ENCODE results near the gene TMEM108.

DNA sequence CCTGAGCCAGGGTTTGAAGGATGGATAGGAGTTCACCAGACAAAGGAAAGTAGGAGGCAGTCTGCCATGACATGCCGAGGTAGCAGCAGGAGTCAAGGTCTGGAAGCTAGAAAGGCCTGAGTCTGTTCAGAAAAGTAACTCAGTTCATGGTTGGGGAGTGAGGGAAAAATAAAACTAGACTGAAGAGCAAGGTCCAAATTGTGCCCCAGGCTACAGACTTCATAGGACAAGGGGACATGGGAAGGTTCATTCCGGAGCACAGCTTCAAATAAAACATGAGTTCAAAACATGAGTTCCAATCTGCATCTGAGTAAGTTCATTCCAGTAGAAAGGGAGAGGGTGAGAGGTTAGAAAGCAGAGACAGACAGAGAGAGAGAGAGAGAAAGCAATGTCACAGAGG, 401.4 kb downstream of the TMEM108 start:
- no peak for TF ChIP-seq SMC3 (IDR thresholded peaks at IDR 0.05; ENCODE audit: low read depth, low read length)
- TF ChIP-seq POLR2A (IDR thresholded peaks at IDR 0.05; ENCODE audit: low read depth, low read length): no peak
- TF ChIP-seq, protein P1, sequence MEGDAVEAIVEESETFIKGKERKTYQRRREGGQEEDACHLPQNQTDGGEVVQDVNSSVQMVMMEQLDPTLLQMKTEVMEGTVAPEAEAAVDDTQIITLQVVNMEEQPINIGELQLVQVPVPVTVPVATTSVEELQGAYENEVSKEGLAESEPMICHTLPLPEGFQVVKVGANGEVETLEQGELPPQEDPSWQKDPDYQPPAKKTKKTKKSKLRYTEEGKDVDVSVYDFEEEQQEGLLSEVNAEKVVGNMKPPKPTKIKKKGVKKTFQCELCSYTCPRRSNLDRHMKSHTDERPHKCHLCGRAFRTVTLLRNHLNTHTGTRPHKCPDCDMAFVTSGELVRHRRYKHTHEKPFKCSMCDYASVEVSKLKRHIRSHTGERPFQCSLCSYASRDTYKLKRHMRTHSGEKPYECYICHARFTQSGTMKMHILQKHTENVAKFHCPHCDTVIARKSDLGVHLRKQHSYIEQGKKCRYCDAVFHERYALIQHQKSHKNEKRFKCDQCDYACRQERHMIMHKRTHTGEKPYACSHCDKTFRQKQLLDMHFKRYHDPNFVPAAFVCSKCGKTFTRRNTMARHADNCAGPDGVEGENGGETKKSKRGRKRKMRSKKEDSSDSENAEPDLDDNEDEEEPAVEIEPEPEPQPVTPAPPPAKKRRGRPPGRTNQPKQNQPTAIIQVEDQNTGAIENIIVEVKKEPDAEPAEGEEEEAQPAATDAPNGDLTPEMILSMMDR (conservative IDR thresholded peaks at IDR 0.05; ENCODE audit: low read depth, low read length): no peak
- TF ChIP-seq RAD21 (IDR thresholded peaks at IDR 0.05; ENCODE audit: low read length): no peak
- no peak for TF ChIP-seq FOS (IDR thresholded peaks at IDR 0.05; ENCODE audit: low read depth, low read length)
- TF ChIP-seq MXI1 (IDR thresholded peaks at IDR 0.05; ENCODE audit: borderline replicate concordance, low read depth, low read length): no peak
- no peak for TF ChIP-seq RFX5 (IDR thresholded peaks at IDR 0.05; ENCODE audit: low read depth, low read length)
- TF ChIP-seq CEBPB (IDR thresholded peaks at IDR 0.05; ENCODE audit: low read depth, low read length): no peak
- no peak for TF ChIP-seq MAFK (IDR thresholded peaks at IDR 0.05; ENCODE audit: low read depth, low read length)
- TF ChIP-seq, protein P2, sequence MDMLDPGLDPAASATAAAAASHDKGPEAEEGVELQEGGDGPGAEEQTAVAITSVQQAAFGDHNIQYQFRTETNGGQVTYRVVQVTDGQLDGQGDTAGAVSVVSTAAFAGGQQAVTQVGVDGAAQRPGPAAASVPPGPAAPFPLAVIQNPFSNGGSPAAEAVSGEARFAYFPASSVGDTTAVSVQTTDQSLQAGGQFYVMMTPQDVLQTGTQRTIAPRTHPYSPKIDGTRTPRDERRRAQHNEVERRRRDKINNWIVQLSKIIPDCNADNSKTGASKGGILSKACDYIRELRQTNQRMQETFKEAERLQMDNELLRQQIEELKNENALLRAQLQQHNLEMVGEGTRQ (IDR thresholded peaks at IDR 0.05; ENCODE audit: low read depth, low read length): no peak
- no peak for TF ChIP-seq BHLHE40 (IDR thresholded peaks at IDR 0.05; ENCODE audit: low read depth, low read length)
- TF ChIP-seq RCOR1 (IDR thresholded peaks at IDR 0.05; ENCODE audit: insufficient replicate concordance, low read length): no peak
- TF ChIP-seq MAZ (IDR thresholded peaks at IDR 0.05; ENCODE audit: borderline replicate concordance, low read depth, low read length): no peak
- TF ChIP-seq, protein P3, sequence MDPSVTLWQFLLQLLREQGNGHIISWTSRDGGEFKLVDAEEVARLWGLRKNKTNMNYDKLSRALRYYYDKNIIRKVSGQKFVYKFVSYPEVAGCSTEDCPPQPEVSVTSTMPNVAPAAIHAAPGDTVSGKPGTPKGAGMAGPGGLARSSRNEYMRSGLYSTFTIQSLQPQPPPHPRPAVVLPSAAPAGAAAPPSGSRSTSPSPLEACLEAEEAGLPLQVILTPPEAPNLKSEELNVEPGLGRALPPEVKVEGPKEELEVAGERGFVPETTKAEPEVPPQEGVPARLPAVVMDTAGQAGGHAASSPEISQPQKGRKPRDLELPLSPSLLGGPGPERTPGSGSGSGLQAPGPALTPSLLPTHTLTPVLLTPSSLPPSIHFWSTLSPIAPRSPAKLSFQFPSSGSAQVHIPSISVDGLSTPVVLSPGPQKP (IDR thresholded peaks at IDR 0.05; ENCODE audit: borderline replicate concordance, low read depth, low read length): no peak
